ENCODE measurements around the gene ELOVL6. TPM values are rescaled to one million over a fixed set of nuclear protein-coding genes. Genes with fewer than 3 reads are reported as not detected.

Gene ELOVL6
- total RNA-seq, 1 experiment from 2014 or later = 25.3 TPM

- H3K36me3 ChIP-seq (ENCODE audit: low read depth) = no peaks in the 10 kb centered on the region
- no peaks in the 10 kb centered on the region for H4K20me1 ChIP-seq (ENCODE audit: insufficient read depth)
- no peaks in the 10 kb centered on the region for H3K79me2 ChIP-seq (ENCODE audit: low read depth)
- TF ChIP-seq EZH2 (IDR thresholded peaks at IDR 0.05; ENCODE audit: low read depth) = no peak
- no peak for TF ChIP-seq CTCF (conservative IDR thresholded peaks at IDR 0.05)
- DNase-seq = no peak
- H3K4me3 ChIP-seq = no peak overlapping the region
- H3K9me2 ChIP-seq (ENCODE audit: insufficient read depth) = no peaks in the 10 kb centered on the region
- H3K4me1 ChIP-seq (replicated peaks; ENCODE audit: insufficient read depth) = no peaks in the 10 kb centered on the region
- CTCF ChIA-PET = no interaction called here
- H3K27me3 ChIP-seq (ENCODE audit: insufficient read depth, low read depth) = no peaks in the 10 kb centered on the region
- POLR2A ChIA-PET (ENCODE audit: unreplicated experiment) = no interaction called here
- no peaks in the 10 kb centered on the region for H3F3A ChIP-seq (ENCODE audit: insufficient read depth, low read depth)
- H2AFZ ChIP-seq = no peak overlapping the region
- intact Hi-C loops (cut with micrococcal nuclease; ENCODE audit: unreplicated experiment) = no loop called here
- peaks cover 4% of the 10 kb centered on the region; the same call in 1 of the 2 replicates for H3K9me3 ChIP-seq (ENCODE audit: insufficient read depth, low read depth)
- no peak overlapping the region for H3K27ac ChIP-seq
- BruUV-seq (replicated peaks) = no TSS peak
- no peak overlapping the region for H3K4me2 ChIP-seq
Observed at GRCh38 chr4:110073053-110073845, 125.2 kb downstream of the ELOVL6 start.

GRCh38 chr4:110071466-110071865 lies 126.9 kb downstream of the ELOVL6 start:
- Histone ChIP-seq H3K4me2 (no peak overlapping the region), H3K4me1 (replicated peaks; ENCODE audit: insufficient read depth) (no peaks in the 10 kb centered on the region), H3F3A (ENCODE audit: insufficient read depth, low read depth) (no peaks in the 10 kb centered on the region), H2AFZ (no peak overlapping the region), H3K9me3 (ENCODE audit: insufficient read depth, low read depth) (no peaks in the 10 kb centered on the region), H4K20me1 (ENCODE audit: insufficient read depth) (no peaks in the 10 kb centered on the region), H3K27me3 (ENCODE audit: insufficient read depth, low read depth) (no peaks in the 10 kb centered on the region), H3K9me2 (ENCODE audit: insufficient read depth) (no peaks in the 10 kb centered on the region), H3K79me2 (ENCODE audit: low read depth) (no peaks in the 10 kb centered on the region), H3K27ac (no peak overlapping the region), H3K36me3 (ENCODE audit: low read depth) (no peaks in the 10 kb centered on the region), H3K4me3 (no peak overlapping the region)
- no TSS peak for BruUV-seq (replicated peaks)
- no peak for DNase-seq
- POLR2A ChIA-PET (ENCODE audit: unreplicated experiment) = no interaction called here
- no peak for TF ChIP-seq CTCF (conservative IDR thresholded peaks at IDR 0.05)
- TF ChIP-seq EZH2 (IDR thresholded peaks at IDR 0.05; ENCODE audit: low read depth) = no peak
- intact Hi-C loops (cut with micrococcal nuclease; ENCODE audit: unreplicated experiment) = no loop called here
- CTCF ChIA-PET = no interaction called here

GRCh38 chr4:110068248-110068647 lies 130.2 kb downstream of the ELOVL6 start:
- ChIA-PET CTCF (no interaction called here), POLR2A (ENCODE audit: unreplicated experiment) (no interaction called here)
- no peaks in the 10 kb centered on the region for H3K27me3 ChIP-seq (ENCODE audit: insufficient read depth, low read depth)
- DNase-seq = no peak
- H3F3A ChIP-seq (ENCODE audit: insufficient read depth, low read depth) = no peaks in the 10 kb centered on the region
- H4K20me1 ChIP-seq (ENCODE audit: insufficient read depth) = no peaks in the 10 kb centered on the region
- H3K36me3 ChIP-seq (ENCODE audit: low read depth) = no peaks in the 10 kb centered on the region
- no peak overlapping the region for H3K27ac ChIP-seq
- no peaks in the 10 kb centered on the region for H3K79me2 ChIP-seq (ENCODE audit: low read depth)
- no peaks in the 10 kb centered on the region for H3K9me3 ChIP-seq (ENCODE audit: insufficient read depth, low read depth)
- no peak overlapping the region for H3K4me2 ChIP-seq
- intact Hi-C loops (cut with micrococcal nuclease; ENCODE audit: unreplicated experiment) = no loop called here
- no peak overlapping the region for H2AFZ ChIP-seq
- H3K4me1 ChIP-seq (replicated peaks; ENCODE audit: insufficient read depth) = no peaks in the 10 kb centered on the region
- TF ChIP-seq EZH2 (IDR thresholded peaks at IDR 0.05; ENCODE audit: low read depth) = no peak
- TF ChIP-seq CTCF (conservative IDR thresholded peaks at IDR 0.05) = no peak
- BruUV-seq (replicated peaks) = no TSS peak
- H3K9me2 ChIP-seq (ENCODE audit: insufficient read depth) = no peaks in the 10 kb centered on the region
- no peak overlapping the region for H3K4me3 ChIP-seq
